GM21360 (cell line): ENCODE data around the gene HIP1.
"Not testable (repeated sequence)": the region's sequence is repeated elsewhere in the genome, so short reads cannot be mapped to it uniquely, and the experiment has no call there.

Experiments used
- ATAC-seq: cut with Tn5 transposase; IDR thresholded peaks from one replicate; pipeline ENCODE4 v1.9.1; 2021; ENCODE audit warnings: mild to moderate bottlenecking, moderate library complexity; ENCODE audit not compliant: unreplicated experiment

Gene HIP1

DNA sequence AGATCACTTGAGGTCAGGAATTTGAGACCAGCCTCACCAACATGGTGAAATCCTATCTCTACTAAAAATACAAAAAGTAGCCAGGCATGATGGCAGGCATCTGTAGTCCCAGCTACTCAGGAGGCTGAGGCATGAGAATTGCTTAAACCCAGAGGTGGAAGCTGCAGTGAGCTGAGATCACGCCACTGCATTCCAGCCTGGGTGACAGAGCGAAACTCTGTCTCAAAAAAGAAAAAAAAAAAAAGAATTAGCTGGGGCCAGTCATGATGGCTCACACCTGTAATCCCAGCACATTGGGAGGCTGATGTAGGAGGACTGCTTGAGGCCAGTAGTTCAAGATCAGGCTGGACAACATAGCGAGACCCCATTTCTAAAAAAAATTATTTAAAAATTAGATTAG, 21.0 kb downstream of the HIP1 start:
- not testable (repeated sequence) for ATAC-seq

DNA sequence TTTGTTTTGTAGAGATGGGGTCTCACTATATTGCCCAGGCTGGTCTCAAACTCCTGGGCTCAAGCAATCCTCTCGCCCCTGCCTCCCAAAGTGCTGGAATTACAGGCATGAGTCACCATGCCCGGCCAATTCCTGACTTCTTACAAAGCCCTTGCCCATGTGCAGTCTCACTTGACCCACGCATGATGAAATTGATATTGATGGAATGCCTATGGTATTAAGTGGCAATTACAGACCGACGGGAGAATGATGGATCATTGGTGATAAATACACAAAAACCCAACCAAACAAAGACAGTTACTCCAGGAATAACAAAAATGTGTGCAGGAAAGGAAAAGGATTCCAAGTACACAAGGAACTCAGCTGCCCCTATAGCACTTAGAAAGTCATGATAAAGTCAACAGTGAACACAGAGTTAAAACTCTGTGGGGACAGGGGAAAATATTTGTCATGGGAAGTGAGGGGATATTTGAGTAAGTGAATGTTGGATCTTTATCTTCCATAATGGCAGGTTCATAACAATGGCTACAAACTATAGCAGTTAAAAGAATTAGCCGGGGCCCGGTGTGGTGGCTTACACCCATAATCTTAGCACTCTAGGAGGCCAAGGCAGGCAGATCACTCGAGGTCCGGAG, 21.6 kb downstream of the HIP1 start:
- no peak for ATAC-seq

DNA sequence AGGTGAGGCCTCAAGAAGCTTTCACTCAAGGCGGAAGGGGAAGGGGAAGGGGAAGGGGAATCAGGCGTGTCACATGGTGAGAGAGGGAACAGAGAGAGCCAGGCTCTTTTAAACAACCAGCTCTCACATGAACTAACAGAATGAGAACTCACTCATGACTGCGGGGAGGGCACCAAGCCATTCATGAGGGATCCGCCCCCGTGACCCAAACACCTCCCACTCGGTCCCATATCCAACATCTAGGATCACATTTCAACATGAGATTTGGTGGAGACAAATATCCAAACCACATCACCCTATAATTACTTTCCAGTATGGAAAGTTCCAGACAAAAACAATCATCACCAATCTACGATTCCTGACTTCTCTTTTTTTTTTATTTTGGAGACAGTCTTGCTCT, 22.9 kb downstream of the HIP1 start:
- ATAC-seq: no peak

DNA sequence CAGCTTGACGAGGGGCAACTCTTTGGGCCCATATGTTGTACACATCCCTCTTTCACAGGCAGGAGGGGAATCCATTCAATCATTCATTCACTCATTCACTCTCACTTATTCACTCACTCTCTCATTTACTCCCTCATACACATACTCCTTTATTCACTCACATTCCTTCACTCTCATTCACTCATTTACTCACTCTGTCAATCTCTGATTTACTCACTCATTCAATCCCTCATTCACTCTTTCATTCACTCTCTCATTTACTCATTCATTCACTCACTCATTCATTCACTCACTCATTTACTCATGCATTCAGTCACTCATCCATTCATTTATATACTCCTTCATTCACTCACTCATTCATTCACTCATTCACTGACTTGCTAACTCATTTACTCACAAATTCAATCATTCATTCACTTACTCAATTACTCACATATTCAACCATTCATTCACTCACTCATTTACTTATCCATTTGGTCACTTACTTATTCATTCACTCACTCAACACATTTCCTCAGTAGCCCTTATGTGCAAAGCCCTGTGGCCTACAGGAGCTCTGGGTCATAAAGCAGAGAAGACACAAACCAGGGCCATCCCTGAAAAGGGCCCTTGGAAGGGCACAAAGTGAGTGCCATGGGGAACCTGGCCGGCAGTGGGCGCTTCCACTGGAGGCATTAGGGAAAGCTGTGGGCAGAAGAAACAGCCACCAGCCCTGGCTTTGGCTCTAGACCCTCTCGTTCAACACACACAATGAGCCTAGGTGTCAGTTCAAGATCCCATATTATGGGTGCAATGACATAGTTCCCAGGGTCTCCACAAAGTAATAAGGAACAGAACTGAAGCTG, 26.0 kb downstream of the HIP1 start:
- no peak for ATAC-seq

DNA sequence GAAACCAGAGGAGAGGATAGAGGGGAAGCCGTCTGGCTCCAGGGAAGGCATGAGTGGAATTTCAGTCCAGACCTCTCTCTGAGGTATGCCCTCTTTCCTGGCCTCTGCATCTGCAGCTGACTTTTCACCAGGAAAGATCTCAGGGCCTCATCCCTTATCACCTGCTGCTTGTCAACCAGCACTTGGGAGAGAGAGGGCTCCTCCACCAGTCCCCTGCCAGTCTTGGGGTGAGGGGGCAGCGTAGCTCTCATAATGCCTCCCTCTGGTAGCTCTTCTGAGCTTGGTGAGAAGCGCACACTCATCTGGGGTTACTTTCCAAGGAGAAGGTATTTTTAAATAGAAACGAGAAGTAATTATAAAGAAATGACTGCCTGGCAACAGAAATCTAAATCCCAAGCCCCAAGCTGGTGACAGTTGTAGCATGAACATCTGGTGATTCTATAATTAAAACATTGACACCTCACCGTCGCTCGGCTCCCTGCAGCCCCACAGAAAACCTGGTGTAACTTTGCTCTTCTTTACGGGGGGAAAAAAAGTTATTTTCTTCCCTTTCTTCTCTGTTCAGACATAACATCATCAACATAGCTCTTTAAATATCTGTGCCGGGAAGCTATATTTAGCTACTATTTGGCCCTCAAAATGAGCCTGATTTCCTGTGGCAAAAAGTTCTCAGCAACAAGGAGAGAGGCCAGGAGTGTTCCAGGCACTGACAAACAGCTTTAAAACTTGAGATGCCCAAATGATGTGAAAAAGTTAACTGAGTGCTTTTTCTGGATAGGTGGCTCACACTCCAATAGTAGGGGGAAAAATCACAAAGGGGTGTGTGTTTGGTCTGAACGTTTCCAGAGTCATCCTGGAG, 26.9 kb downstream of the HIP1 start:
- no peak for ATAC-seq

DNA sequence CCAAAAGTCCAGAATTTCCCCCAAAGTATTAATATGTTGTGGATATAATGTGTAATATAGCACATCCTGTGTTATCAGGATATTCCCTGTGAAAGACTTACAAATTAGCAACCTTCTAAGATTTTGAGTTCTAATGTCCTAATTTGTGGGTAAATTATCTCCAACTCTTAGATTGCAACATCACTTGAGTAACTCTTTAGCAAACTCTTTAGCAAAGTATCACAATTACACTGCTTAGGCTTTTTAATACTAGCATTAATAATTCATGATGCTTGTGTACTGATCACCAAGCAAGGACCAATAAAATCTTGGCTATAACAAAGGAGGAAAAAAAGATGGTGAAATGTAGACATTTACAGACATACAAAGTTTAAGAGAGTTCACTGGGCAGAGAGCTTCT, 27.7 kb downstream of the HIP1 start:
- no peak for ATAC-seq

DNA sequence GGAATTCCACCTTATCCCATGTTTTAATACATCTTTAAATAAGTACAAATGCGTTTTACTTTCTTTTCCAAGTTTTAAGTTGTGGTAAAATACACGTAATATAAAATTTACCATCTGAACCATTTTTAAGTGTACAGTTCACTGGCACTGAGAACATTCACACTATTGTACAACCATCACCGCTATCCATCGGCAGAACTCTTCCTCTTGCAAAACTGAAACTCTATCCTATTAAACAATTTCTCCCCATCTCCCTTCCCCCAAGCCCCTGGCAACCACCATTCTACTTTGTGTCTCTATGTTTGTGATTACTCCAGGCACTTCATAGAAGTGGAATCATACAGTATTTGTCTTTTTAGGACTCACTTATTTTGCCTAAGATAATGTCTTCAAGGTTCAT, 33.8 kb downstream of the HIP1 start:
- no peak for ATAC-seq

DNA sequence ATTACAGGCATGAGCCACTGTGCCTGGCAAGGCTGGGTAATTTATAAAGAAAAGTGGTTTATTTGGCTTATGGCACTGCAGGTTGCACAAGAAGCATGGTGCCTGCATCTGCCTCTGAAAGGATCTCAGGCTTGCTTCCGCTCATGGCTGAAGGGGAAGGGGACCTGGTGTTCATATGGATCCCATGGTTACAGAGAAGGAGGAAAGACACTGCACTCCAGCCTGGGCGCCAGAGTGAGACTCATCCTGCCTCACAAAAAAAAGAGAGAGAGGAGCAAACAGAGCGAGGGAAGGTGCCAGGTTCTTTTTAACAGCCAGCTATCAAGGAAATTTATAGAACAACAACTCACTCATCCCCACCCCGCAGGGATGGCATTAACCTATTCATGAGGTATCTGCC, 36.2 kb downstream of the HIP1 start:
- ATAC-seq: no peak

DNA sequence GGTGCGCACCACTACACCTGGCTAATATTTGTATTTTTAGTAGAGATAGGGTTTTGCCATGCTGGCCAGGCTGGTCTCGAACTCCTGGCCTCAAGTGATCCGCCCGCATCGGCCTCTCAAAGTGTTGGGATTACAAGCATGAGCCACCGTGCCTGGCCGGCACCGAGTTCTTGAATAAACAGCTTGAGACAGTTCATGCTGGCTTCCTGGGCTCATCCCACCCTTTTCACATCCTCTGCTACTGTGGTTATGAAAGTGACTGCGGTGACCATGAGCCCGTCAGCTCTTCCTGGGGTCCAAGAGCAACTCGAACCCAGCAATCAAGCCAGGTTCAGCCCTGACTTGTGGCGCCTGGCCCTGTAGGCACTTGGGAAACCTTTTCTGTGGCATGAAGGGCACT, 38.7 kb downstream of the HIP1 start:
- ATAC-seq: no peak

DNA sequence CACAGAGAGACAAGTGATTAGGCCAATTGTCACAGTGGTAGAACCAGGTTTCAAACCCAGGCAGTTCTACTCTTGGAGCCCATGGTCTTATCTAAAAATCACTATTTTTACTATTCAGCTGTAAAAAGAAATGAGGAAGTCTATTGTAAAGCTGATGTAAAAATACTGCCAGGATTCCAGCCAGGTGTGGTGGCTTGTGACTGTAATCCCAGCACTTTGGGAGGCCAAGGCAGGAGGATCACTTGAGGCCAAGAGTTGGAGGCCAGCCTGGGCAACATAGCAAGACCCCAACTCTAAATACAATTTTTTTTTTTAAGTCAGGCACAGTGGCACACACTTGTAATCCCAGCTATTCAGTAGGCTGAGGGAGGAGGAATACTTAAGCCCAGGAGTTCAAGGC, 40.4 kb downstream of the HIP1 start:
- no peak for ATAC-seq

DNA sequence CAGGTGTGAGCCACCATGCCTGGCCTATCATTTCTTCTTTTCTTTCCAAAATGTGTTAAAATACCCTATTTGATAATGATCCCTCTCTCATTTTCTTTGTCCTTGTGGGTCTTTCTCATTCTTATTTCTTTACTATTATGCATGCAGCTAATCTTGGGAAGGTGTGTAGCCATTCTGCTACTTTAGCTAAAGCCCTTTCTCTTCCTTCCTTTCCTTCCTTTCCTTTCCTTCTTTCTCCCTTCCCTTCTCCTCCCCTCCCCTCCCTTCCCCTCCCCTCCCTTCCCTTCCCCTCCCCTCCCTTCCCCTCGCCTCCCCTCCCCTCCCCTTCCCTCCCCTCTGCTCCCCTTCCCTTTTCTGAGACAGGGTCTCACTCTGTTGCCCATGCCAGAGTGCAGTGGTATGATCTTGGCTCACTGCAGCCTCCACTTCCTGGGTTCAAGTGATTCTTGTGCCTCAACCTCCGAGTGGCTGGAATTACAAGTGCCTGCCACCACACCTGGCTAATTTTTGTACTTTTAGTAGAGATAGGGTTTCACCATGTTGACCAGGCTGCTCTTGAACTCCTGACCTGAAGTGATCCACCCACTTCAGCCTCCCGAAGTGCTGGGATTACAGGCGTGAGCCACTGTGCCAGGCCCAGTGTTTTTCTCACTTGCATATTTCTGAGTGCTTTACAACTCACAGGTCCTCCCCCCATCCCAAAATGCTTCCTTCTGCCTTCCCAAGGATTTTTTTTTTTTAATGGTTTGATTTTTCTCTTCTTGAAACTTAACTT, 42.3 kb downstream of the HIP1 start:
- no peak for ATAC-seq

DNA sequence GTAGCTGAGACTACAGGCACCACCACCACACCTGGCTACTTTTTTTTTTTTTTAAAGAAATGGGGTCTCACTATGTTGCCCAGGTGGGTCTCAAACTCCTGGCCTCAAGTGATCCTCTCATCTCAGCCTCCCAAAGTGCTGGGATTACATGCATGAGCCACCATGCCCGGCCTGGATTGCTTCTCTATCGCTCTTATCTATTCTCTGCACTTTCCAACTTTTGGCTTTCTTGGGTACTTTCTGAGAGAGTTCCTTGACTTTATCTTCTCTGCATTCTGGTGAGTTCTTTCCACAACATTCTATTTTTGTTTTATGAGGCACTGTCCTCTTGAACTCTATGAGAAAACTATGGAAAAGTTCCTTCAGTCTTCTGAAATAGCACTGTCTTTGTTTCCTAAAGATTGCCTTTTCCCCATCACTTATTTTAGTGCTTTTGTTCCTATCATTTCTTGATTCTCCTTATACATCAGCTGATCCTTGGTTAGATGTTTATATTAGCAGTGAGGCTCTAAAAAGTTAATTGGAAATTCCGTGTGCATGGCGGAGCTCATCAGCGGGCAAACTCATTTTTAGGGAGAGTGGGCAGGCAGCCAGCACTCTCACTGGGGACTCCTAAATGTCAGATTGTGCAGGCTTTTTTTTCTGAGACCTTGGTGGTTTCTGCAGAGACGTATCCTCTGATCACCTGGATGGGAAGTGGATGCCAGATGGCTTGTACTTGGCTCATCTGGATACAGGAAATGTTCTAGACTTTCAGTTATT, 43.9 kb downstream of the HIP1 start:
- ATAC-seq: no peak

DNA sequence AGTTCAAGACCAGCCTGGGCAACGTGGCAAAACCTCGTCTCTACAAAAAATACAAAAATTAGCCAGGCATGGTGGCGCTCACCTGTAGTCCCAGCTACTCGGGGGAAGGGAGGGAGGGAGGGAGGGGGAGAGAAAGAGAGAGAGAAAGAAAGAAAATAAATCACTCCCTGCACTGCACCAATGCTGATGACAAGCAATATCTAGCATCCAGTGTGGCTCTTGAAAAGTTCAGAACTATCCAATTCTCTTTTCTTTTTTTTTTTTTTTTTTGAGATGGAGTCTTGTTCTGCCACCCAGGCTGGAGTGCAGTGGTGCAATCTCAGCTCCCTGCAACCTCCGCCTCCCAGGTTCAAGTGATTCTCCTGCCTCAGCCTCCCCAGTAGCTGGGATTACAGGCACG, 45.1 kb downstream of the HIP1 start:
- ATAC-seq: not testable (repeated sequence)

DNA sequence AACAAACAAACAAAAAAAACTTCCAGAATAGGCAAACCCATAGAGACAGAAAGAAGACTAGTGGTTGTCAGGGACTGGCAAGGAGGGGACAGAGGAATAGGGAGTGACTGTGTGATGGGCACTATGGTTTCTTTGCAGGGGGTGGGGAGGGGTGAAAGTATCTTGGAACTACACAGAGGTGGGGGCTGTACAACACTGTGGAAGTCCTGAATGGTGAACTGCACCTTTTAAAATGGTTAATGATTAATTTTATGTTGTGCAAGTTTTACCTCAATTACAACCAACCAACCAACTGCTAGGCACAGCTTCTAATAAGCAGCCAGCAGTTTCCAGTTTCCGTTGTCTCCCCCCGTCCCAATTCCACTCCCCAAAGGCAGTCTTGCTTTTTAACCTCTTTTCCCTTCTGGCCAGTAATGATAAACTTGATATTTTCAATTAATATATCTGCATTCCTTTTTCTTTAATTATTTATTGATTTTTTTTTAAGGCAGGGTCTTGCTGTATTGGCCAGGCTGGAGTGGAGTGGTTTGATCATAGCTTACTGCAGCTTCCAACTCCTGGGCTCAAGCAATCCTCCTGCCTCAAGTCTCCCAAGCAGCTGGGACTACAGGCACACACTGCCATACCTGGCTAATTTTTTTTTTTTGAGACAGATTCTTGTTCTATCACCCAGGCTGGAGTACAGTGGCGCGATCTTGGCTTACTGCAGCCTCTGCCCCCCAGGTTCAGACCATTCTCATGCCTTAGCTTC, 46.8 kb downstream of the HIP1 start:
- ATAC-seq: no peak

DNA sequence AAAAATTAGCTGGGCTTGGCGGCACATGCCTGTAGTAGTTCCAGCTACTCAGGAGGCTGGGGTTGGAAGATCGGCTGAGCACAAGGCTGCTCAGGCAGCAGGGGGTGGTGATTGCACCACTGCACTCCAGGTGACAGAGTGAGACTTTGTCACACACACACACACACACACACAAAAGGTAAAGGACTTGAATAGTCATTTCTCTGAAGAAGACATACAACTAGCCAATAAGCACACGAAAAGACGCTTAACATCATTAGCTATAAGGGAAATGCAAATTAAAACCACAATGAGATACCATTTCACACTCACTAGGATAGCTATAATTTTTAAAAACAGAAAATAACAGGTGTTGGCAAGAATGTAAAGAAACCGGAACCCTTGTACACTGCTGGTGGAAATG, 48.6 kb downstream of the HIP1 start:
- no peak for ATAC-seq

DNA sequence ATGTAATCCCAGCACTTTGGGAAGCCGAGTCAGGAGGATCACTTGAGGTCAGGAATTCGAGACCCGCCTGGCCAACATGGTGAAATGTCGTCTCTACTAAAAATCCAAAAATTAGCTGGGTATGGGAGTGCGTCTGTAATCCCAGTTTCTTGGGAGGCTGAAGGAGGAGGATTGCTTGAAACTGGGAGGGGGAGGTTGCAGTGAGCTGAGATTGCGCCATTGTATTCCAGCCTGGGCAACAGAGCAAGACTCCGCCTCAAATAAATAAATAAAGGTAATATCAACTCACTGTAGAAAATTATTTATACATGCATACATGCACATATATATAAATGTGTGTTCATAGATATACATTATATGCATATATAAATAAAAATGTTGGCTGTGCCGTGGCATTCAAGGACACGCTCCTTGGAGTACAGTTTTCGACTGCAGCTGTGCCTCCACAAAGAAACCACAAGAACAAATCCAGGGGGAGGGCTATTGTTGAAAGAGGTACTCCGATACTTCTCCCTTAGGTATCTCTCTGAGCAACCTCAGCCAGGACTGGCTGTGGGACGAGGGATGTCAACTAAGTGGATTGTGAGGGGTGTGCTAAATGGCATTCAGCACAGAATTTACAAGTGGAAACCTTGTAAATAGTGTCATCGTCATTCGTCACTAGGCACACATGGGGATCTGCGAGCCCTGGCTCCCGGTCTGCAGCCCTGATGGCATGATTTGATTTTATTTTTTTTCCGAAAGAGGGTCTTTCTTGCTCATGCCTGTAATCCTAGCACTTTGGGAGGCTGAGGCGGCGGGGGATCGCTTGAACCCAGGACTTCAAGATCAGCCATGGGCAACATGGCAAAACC, 49.3 kb downstream of the HIP1 start:
- ATAC-seq: no peak

DNA sequence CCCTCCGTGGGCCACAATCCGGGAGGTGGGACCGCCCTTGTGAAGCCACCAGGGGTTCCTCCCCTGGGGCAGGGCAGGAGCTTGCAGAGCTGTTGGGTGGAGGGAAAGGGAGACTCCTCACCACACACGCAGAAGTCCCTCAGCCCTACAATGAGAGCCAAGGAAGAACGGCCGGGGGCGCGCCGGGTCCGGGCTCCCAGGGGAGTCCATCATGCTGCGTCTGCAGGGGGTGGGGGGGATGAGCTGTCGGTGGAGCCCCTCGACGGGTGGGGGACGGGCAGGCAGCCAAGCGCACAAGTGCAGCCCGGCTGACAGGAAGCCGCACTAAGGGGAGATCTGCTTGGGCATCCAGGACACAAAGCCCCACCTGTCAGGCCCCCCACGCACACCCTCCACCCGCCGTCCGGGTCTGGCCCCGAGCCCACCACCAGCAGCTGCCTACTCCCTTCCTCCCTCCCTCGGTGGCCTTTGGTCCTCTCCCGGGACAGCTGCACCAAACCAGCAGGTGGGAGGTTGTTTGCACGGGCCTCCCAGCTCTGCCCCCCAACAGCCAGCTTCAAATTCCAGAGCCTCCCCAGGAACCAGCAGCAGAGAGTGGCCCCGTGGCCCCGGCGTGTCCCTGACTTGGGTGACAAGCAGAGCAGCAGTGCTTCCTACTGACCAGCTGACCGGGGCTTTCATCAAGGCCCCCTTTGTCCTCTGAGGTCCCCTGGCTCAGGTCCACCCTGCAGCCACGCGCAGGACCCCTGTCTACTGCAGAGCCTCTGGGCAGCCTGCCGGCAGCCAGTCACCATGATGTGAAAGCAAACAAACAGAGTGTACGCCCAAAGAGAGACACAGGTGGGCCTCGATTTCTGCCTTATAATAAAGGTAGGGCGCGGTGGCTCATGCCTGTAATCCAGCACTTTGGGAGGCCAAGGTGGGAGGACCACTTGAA, 50.3 kb downstream of the HIP1 start:
- no peak for ATAC-seq
